HG03378 (cell line): ENCODE measurements around the gene NDUFAF3.
A peak's percentile ranks its signal among the peaks of the same experiment; 100 is the strongest.

Experiments used
- ATAC-seq: cut with Tn5 transposase; IDR thresholded peaks from one replicate; pipeline ENCODE4 v1.9.1; 2021; ENCODE audit warnings: mild to moderate bottlenecking, moderate library complexity; ENCODE audit not compliant: unreplicated experiment

The NDUFAF3 gene

GRCh38 chr3:49017971-49018706 is 3.8 kb upstream of the NDUFAF3 start, which contains the start of gene DALRD3:
DALRD3 (minus strand) TSS chr3:49018580; CDS start chr3:49018564, 16 bp downstream.
- ATAC-seq, result no peak

DNA sequence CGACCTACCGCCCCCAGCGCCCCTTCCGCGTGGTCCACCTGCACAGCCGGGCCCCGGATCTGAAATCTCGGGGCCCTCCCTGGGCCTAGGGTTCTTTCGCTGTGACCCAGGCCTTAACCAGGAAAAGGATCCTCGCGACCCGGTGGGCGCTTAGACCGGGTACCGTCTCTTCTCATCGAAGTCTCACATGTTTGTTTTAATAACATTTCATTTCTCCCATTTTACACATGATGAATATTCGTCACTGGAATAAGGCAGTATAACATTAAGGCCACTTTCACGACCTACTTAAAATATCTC is 3.3 kb upstream of the NDUFAF3 start:
- ATAC-seq, result no peak

- ATAC-seq, result no peak
Measured at GRCh38 chr3:49019941-49020329, 2.0 kb upstream of the NDUFAF3 start.

DNA sequence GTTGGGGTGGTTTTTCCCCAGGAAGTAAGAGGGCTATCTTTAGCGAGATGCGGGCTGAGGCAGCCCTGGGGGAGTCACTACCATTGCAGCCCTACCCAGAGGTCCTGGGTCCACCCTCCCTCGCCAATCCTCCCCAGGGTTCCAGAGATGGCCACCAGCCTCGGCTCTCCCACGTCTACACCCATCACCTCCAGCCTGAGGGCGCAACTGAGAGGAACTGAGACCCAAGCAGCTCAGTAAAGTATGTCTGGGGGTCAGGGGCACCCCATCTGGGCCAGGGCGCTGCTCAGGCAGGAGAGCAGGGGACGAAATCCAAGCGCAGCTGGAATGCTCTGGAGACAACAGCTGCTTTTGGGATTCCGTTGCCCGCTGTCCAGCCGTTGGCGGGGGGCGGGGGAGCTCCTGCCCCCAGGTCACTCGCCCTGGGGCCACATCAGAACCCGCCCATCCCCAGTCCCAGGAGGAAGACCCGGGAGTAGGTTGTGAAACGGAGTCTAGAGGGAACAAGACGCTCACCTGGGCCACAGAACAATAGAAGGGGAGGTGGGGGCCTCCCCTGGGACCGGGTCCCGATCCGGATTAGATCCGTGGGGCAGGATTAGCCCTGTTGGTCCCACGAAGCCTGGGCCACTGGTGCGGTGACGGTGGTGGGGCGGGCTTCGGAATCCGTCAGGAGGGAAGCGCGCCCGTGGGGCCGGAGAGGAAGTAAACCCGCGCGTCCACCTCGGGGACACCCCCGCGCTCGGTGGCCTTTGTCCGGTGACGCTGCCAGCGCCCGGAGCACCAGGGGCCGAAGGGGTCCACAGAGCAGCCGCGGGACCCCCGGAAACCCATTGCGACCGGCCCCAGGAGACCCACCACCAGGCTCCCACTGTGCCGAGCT is 1.4 kb upstream of the NDUFAF3 start:
- ATAC-seq, result no peak

GRCh38 chr3:49021213-49021812 is 608 bp upstream of the NDUFAF3 start:
- peak; percentile 39 for ATAC-seq

DNA sequence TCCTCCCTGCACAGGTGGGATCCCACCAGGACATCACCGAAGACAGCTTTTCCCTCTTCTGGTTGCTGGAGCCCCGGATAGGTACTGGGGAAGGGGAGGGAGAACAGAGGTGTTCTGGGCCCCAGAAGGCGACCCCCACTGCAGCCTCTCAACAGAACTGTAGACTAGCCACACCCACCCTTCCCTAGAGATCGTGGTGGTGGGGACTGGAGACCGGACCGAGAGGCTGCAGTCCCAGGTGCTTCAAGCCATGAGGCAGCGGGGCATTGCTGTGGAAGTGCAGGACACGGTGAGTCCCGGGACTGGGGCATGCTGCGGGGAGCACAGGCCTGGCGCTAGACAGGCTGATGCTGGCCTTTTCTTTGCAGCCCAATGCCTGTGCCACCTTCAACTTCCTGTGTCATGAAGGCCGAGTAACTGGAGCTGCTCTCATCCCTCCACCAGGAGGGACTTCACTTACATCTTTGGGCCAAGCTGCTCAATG is 809 bp downstream of the NDUFAF3 start:
- no peak for ATAC-seq

DNA sequence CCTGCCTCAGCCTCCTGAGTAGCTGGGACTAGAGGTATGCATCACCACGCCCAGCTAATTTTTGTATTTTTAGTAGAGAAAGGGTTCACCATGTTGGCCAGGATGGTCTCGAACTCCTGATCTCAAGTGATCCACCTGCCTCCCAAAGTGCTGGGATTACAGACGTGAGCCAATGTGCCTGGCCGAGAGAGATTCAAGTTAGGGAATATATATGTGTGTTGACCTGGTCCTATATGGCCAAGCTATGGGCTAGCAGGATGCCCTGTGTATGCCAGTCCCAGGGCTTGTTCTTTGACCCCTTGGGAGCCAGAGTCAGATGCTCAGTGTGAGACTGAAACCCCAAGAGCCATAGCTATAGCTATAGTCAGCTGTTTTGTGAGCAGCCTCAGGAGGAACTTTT is 1.9 kb downstream of the NDUFAF3 start:
- ATAC-seq, result no peak

- no peak for ATAC-seq
Measured at GRCh38 chr3:49024449-49024848, 2.5 kb downstream of the NDUFAF3 start.

GRCh38 chr3:49025005-49025792 is 3.3 kb downstream of the NDUFAF3 start:
- ATAC-seq, result no peak

GRCh38 chr3:49025793-49026520 is 4.0 kb downstream of the NDUFAF3 start:
- ATAC-seq, result no peak

DNA sequence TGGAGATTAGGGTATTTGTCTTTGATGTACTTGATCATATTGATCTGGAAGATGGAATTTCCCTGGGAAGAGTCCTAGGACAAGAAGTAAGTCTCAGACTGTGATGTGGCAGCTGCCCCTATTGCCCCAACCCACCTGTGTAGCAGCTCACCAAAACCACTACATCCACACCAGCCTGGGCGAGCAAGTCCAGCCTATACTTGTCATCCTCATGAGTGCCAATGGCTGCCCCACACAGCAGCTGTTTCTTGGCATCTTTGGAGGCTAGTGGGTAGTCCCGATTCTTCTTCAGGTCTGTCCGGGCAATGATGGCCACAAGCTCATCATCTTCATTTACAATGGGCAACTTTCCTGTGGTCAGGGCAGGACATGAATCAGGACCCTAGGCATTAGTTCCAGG is 4.6 kb downstream of the NDUFAF3 start:
- no peak for ATAC-seq

- no peak for ATAC-seq
Measured at GRCh38 chr3:49027634-49028033, 5.7 kb downstream of the NDUFAF3 start.

GRCh38 chr3:49028298-49028672 is 6.4 kb downstream of the NDUFAF3 start:
- no peak for ATAC-seq

- peak; percentile 70 for ATAC-seq
Measured at GRCh38 chr3:49028673-49029562, 7.0 kb downstream of the NDUFAF3 start, which contains the start of gene IMPDH2. IMPDH2 (minus strand) TSS chr3:49029398; CDS start chr3:49029350, 48 bp downstream.

DNA sequence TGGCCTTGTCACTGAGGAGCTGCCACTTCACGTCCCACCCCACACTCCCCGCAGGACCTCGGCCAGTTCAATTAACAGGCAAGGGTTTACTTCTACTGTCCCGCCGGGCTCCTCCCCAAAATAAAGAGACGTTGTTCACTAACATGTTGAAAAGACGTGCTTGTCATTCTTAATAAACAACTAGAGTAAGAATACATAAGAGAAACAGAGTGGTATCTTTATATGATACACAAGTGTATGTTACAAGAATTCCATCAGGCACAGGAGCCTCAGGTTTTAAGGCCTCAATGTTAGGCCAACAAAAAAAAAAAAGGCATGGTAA is 7.6 kb downstream of the NDUFAF3 start:
- no peak for ATAC-seq

GRCh38 chr3:49030321-49030720 is 8.4 kb downstream of the NDUFAF3 start:
- ATAC-seq, result no peak

- no peak for ATAC-seq
Measured at GRCh38 chr3:49032646-49033304, 10.9 kb downstream of the NDUFAF3 start.

GRCh38 chr3:49034650-49035049 is 12.7 kb downstream of the NDUFAF3 start:
- ATAC-seq, result no peak

- ATAC-seq, result no peak
Measured at GRCh38 chr3:49035281-49035680, 13.4 kb downstream of the NDUFAF3 start.
